Measurements from ENCODE around the gene ADGRB2.

The ADGRB2 gene

GRCh38 chr1:31793586-31794285, 29.6 kb upstream of the ADGRB2 start:
- no peak for ATAC-seq

DNA sequence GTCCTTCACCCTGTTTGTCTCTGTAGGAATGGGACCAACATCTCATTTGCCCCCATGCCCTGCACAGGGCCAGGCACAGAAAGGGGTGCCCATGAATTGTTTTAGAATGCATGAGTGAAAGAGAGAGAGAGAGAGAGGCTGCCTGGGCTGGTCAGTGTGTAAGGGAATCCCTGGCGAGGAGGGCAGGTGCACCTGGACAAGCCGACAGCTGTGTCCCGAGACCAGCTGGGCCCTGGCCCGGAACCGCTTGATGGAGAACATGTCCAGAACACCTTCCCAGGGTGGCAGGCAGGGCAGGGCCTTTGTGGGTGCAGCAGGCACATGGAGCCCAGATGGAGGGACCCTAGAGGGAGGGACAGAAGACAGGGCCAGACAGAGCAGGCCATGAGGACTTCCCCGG, 28.9 kb upstream of the ADGRB2 start:
- no peak for ATAC-seq

GRCh38 chr1:31792541-31792940, 28.4 kb upstream of the ADGRB2 start:
- ATAC-seq, result no peak

DNA sequence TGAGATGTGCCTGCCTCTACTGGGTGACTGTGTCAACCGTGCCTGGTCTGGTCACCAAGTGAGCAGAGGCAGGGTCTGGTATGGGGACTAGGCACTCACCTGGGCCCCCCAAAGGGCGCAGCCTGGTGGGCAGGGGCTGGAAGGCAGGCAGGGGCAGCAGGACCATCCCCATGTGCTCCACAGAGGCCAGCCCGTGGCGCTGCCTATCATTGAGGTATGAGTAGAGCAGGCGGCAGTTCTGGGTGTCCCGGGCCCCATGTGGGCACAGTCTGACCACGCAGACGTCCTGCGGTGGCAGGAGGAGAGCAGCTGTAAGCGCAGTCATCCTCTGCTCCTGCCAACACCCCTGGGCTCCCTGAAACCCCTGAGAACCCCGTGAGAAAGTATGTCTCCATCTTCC, 28.0 kb upstream of the ADGRB2 start:
- no peak for ATAC-seq

- ATAC-seq, result no peak
These were observed 27.2 kb upstream of the ADGRB2 start for GRCh38 chr1:31791131-31791858.

DNA sequence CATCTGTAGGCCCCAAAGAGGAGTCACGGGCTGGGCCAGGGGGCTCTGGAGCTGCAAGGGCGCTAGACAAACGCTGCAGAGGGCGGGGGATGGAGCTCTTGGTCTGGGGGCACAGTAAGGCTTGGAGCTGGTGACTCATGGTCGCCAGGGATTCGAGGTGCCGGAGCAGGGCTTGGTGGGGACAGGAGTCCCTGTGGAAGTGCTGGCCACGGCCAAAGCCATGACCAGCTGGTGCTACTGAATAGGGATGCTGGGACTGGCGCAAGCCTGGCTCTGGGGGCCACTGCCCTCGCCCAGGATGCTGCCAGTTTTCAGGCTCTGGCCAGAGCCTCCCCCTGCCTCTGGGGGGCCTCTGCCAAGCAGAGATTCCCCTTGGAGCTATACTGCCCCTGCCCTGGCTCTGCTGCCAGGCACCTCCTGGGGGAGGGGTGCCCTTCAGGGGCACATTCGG, 26.5 kb upstream of the ADGRB2 start:
- ATAC-seq, result no peak

DNA sequence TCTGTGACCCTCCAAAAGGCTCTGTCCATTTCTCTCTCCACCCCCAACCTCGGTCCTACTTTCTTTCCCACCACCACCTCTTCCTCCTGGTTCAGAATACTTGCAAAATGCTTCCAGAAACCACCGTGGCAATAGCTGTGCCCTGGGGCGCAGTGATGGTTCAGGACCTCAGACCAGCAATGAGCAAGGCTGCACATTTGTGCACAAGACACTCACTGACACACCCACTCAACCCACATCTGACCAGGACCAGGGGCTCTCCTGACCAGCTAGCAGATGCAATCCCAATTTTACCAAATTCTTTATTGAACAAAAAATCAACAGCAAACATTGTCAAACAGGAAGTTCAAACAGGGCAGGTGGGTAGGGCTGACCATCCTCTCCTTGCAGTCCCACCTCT, 26.0 kb upstream of the ADGRB2 start:
- no peak for ATAC-seq

DNA sequence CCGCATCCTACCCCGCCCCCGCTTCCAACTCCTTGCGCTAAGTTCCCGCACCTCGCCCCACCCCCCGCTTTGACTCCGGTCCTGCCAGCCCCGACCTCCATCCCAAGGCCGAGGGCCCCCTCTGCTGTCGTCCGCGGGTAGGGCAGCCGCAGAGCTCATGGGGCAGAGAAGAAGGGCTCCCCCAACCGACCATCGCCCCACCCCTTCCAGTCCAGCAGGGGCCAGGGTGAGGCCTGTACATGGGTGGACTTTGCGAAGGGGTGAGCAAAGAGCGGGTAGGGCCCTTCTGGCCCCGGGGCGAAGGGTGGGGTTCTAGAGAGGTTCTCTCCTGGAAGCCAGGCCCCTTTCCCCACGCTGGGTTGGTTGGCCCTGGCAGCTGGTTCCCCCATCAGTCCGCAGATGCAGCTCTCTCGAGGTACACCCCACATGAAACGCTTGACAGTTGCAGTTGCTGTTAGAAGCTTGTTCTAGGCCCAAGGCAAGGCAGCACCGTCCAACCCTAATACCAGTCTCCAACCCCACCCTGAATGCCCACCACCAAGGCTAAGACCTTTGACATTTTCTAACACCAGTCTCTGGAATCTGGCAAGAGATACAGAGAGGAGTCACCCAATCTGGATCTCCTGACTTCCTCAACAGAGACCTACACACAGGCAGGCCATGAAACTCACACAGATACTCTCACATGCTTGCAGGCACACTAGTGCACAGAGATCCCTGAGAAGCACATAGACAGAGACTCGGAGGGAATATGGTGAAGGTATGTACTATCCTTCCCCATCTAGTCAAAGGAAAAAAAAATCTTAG, 25.3 kb upstream of the ADGRB2 start:
- peak; percentile 76 to 77 for ATAC-seq

GRCh38 chr1:31788825-31789256, 24.7 kb upstream of the ADGRB2 start:
- peak; percentile 42 to 48 for ATAC-seq

- ATAC-seq, result peak; percentile 77 to 80
These were observed 24.1 kb upstream of the ADGRB2 start for GRCh38 chr1:31788138-31788824.

GRCh38 chr1:31787786-31788137, 23.6 kb upstream of the ADGRB2 start:
- ATAC-seq, result no peak

DNA sequence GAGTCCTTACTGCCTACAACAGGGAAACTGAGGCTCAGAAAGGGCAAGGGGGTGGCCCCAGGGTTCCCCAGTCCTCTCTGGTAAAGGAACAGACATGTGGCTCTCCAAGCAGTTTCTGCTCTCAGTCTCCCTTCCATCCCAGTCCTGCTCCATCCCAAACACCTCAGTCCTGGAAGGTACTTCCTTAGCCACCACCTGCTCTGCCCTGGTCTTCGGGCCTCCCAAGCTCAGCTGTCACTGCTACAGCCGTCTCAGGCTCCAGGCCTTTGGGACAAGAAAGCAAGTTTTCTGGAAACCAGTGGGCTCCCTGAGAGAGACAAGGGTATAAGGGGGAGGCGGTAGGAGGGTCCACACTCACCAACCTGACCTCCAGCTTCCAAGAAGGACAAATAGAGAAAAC, 23.1 kb upstream of the ADGRB2 start:
- no peak for ATAC-seq

DNA sequence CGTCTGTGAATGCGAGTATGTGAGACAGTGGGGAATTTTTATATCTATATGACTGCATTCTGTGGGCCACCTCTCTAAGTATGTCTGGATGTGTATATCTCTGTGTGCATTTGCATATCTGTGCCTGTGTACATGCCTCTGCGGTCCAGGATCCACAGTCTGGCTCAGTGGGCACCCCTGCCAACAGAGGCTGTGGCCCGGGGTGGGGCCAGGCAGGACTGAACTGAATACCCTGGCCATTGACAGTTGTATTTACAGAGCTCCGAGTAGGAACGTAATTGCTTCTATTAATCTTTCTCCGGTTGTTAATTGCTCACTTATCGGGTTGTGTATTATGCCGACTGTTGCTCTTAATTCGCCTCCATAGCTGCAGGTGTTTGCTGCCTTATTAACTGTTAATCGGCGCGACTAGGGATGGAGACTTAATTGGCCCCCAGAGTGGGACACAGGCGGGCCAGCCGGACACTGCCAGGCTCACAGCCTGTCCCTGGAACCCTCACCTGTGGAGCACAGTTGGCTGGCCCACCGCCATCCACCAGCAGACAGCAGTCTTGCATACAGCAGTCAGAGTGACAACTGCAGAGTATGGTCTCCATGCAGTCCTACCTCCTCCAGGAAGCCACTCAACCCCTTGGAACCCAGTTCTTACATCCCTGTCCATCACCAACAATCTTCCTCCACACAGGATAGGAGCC, 22.4 kb upstream of the ADGRB2 start:
- no peak for ATAC-seq

GRCh38 chr1:31785947-31786290, 21.8 kb upstream of the ADGRB2 start:
- ATAC-seq, result no peak

GRCh38 chr1:31785020-31785946, 21.1 kb upstream of the ADGRB2 start:
- ATAC-seq, result no peak

GRCh38 chr1:31784356-31785019, 20.3 kb upstream of the ADGRB2 start:
- ATAC-seq, result no peak

DNA sequence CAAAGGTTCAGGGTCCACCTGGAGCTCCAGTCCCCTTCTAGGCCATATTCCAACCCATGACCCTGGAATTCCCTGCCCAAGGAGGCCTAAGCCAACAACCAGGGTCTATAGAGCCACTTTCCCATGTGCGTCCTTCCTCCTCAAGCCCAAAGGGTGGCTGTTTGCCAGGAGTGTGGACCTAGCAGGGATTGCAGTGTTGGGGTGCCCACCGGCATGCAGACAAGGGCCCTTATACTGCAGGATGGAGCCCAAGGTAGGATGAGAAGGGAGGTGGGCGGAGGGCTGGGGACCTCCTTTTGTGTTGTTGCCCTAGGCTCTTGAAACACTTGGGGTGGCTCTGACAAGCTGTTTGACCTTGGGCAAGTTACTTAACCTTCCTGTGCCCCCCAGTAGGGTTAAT, 19.7 kb upstream of the ADGRB2 start:
- ATAC-seq, result no peak

DNA sequence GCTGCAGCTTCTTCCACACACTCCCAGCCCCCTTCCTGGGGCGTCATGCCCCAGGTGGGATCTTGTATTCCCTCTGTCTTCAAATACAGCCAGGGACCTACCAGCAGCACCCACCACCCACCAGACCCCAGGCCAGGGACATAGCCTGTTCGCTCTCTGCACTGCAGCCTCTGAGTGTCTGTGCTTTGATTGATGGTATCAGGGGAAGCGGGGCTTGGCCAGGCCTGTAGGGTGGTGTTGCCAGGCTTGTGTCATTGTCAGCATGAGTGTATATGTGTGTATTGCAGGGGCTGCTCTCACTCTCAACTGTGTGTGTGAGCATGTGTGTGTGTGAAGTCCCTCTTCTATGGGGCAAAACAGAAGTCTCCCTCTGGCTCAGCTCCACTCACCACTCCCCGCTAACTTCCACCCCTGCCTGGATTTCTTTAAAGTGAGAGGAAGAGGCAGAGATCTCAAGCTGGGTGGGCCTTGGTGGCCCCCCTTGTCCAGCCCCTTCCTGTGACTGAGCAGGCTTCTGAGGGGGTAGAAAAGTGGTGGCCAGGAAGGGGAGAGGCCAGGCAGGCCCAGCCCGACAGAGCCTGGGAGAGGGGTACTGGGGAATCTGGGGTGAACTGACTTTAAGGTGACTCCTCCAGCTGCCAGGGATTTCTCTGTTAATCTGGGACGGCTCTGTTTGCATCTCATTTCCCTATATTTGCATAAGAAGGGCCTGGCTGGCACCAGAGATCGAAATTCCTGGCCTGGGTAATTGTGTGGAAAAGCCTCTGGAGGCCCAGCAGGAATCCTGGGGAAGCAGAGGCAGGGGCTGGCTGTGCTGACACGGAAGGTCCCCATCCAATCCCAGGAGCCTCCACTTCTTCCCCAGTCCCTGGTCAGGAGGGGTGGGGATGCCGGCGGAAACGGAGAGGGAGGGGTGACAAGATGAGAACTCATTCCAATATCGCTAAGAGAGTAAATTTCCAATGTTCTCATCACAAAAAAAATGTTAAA, 18.6 kb upstream of the ADGRB2 start:
- no peak for ATAC-seq

DNA sequence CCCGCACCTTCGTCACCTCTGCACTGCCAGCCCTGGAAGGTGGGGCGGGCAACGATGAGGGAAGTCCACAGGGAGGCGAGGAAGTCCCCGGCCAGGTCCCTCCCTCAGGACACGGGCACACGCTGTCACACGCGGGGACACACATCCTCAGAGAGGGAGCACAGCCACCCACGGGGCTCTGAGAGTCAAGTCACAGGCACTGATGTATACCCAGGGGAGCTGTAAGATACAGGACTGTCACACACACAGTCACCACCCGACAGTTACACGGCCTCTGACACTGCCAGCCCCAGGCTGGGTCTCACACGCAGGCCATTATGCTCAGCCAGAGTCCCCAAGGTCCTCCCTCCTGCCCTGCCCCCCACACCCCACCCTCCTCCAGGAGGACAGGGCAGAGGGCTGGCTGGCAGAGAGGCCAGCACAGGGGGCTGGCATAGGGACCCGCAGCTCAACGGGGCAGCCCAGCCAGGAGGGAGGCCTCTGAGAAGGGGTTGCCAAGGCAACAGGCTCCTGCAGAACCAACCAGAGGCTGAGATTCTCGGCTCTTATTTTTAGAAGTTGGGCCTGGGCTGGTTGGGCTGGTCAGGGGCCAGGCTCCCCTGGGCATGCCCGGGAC, 17.7 kb upstream of the ADGRB2 start:
- ATAC-seq, result no peak
